SK-N-SH (cell line): ENCODE data around the gene HSPB1. TPM values are rescaled to one million over a fixed set of nuclear protein-coding genes. Genes with fewer than 3 reads are reported as not detected.
"Not testable (repeated sequence)": the region's sequence is repeated elsewhere in the genome, so short reads cannot be mapped to it uniquely, and the experiment has no call there.

ENCODE experiments used
- CTCF ChIA-PET: fragments of 300-600, 350-600 bp; formaldehyde crosslinking; extraction: SDS; loops from one replicate; lab custom pipeline; 2021; lab: Yijun Ruan, JAX
- POLR2A ChIA-PET: fragments of 350-600 bp; sonication (Branson Sonifier 250); formaldehyde crosslinking; extraction: SDS; loops from one replicate; lab custom pipeline; 2020; ENCODE audit warnings: antibody characterized with exemption, inconsistent platforms; lab: Yijun Ruan, JAX
- DNase-seq: peaks from one replicate; pipeline ENCODE4 v3.0.0; 2012
- H2AFZ ChIP-seq: fragments of 200-600 bp; sonication (generic); 2 replicates; pipeline ENCODE4 v1.8.1; 2016; ENCODE audit warnings: antibody characterized with exemption, mild to moderate bottlenecking, low read depth
- H3F3A ChIP-seq: fragments of 200-600 bp; sonication (generic); replicated peaks from 2 replicates; pipeline ENCODE3; 2016; ENCODE audit warnings: antibody characterized with exemption, mild to moderate bottlenecking; ENCODE audit not compliant: insufficient read depth
- H3K27ac ChIP-seq, 2 experiments: fragments of 200-500 bp in 1 of 2; fragments of 200-600 bp in 1 of 2; sonication (Bioruptor generic) in 1 of 2; sonication (generic), shearing (Covaris generic) in 1 of 2; 2 replicates each; pipeline versions ENCODE4 v1.5.1 to v1.6.1; 2014 to 2016; ENCODE audit warnings: low read depth in 2 of 2, inconsistent platforms in 1 of 2, low read length in 1 of 2, mild to moderate bottlenecking in 1 of 2, mixed read lengths in 1 of 2
- H3K27me3 ChIP-seq: fragments of 200-600 bp; sonication (generic), shearing (Covaris generic); 2 replicates; pipeline ENCODE4 v1.6.1; 2016; ENCODE audit warnings: mixed run types; ENCODE audit not compliant: insufficient read depth
- H3K36me3 ChIP-seq, 2 experiments: fragments of 200-500 bp in 1 of 2; fragments of 200-600 bp in 1 of 2; sonication (Bioruptor generic) in 1 of 2; sonication (generic) in 1 of 2; replicated peaks in 1 of 2; 2 replicates each; pipeline versions ENCODE3 to v1.5.1; 2014 to 2016; ENCODE audit warnings: low read length in 1 of 2, mild to moderate bottlenecking in 1 of 2; ENCODE audit not compliant: insufficient read depth in 2 of 2, control insufficient read depth in 1 of 2
- H3K4me1 ChIP-seq, 2 experiments: fragments of 200-500 bp in 1 of 2; fragments of 200-600 bp in 1 of 2; sonication (Bioruptor generic) in 1 of 2; sonication (generic), shearing (Covaris generic) in 1 of 2; 2 replicates each; pipeline versions ENCODE4 v1.5.1 to v1.6.1; 2014 to 2016; ENCODE audit warnings: low read depth in 1 of 2, low read length in 1 of 2, mixed run types in 1 of 2; ENCODE audit not compliant: insufficient read depth in 2 of 2, control insufficient read depth in 1 of 2
- H3K4me2 ChIP-seq: fragments of 200-600 bp; sonication (generic), shearing (Covaris generic); 2 replicates; pipeline ENCODE4 v1.6.1; 2017; ENCODE audit warnings: mixed run types
- H3K4me3 ChIP-seq, 2 experiments: fragments of 200-500 bp in 1 of 2; fragments of 200-600 bp in 1 of 2; sonication (Bioruptor generic) in 1 of 2; sonication (generic), shearing (Covaris generic) in 1 of 2; 2 replicates each; pipeline versions ENCODE4 v1.5.1 to v1.8.1; 2014 to 2016; ENCODE audit warnings: low read depth in 2 of 2, inconsistent platforms in 1 of 2, low read length in 1 of 2, mild to moderate bottlenecking in 1 of 2, mixed read lengths in 1 of 2, moderate library complexity in 1 of 2
- H3K79me2 ChIP-seq: fragments of 200-600 bp; sonication (generic); 2 replicates; pipeline ENCODE4 v1.8.1; 2017; ENCODE audit warnings: mild to moderate bottlenecking; ENCODE audit not compliant: insufficient read depth
- H3K9ac ChIP-seq: fragments of 200-600 bp; sonication (generic); 2 replicates; pipeline ENCODE4 v1.6.1; 2017; ENCODE audit warnings: mixed run types
- H3K9me2 ChIP-seq: fragments of 200-600 bp; sonication (generic); 2 replicates; pipeline ENCODE4 v1.6.1; 2017; ENCODE audit warnings: mixed run types
- H3K9me3 ChIP-seq: fragments of 200-600 bp; sonication (generic); 2 replicates; pipeline ENCODE4 v1.6.1; 2017; ENCODE audit warnings: mixed run types, mild to moderate bottlenecking, moderate library complexity
- H4K20me1 ChIP-seq: fragments of 200-600 bp; sonication (generic); 2 replicates; pipeline ENCODE4 v1.6.1; 2017; ENCODE audit warnings: mild to moderate bottlenecking, mixed run types; ENCODE audit not compliant: insufficient read depth
- CHD2 ChIP-seq: fragments of 150-350 bp; IDR thresholded peaks from 2 replicates; pipeline ENCODE4 v1.6.1; 2018; ENCODE audit warnings: low read length; ENCODE audit not compliant: partially characterized antibody
- ELF1 ChIP-seq: IDR thresholded peaks from 2 replicates; pipeline ENCODE4 v1.4.0; 2012
- FOSL2 ChIP-seq: IDR thresholded peaks from 2 replicates; pipeline ENCODE4 v1.4.0; 2012; ENCODE audit warnings: low read depth, mild to moderate bottlenecking, moderate library complexity, borderline replicate concordance
- FOXM1 ChIP-seq: IDR thresholded peaks from 2 replicates; pipeline ENCODE4 v1.4.0; 2012; ENCODE audit warnings: low read depth, mild to moderate bottlenecking
- GABPA ChIP-seq: IDR thresholded peaks from 2 replicates; pipeline ENCODE4 v1.4.0; 2012; ENCODE audit warnings: low read depth, mild to moderate bottlenecking
- GATA2 ChIP-seq: sonication (generic); formaldehyde crosslinking; IDR thresholded peaks from 2 replicates; pipeline ENCODE4 v1.5.0; 2020; ENCODE audit warnings: mild to moderate bottlenecking, missing genetic modification reagents
- JUND ChIP-seq: IDR thresholded peaks from 2 replicates; pipeline ENCODE4 v1.4.0; 2012
- MEF2A ChIP-seq: IDR thresholded peaks from 2 replicates; pipeline ENCODE4 v1.4.0; 2012; ENCODE audit warnings: low read depth, borderline replicate concordance
- MXI1 ChIP-seq: IDR thresholded peaks from 2 replicates; pipeline ENCODE4 v1.6.1; 2012; ENCODE audit warnings: mild to moderate bottlenecking, low read depth, low read length, improper control_type of control experiment
- NFIC ChIP-seq: IDR thresholded peaks from 2 replicates; pipeline ENCODE4 v1.4.0; 2012; ENCODE audit warnings: borderline replicate concordance
- NRF1 ChIP-seq: IDR thresholded peaks from 2 replicates; pipeline ENCODE4 v1.6.1; 2012; ENCODE audit warnings: low read depth, mild to moderate bottlenecking, low read length
- RCOR1 ChIP-seq: fragments of 150-350 bp; IDR thresholded peaks from 2 replicates; pipeline ENCODE4 v1.6.1; 2017; ENCODE audit warnings: antibody characterized with exemption, low read length
- REST ChIP-seq: IDR thresholded peaks from 2 replicates; pipeline ENCODE4 v1.6.1; 2012; ENCODE audit warnings: mild to moderate bottlenecking, low read depth, low read length, moderate library complexity
- SIN3A ChIP-seq: IDR thresholded peaks from 2 replicates; pipeline ENCODE4 v1.6.1; 2012; ENCODE audit warnings: low read depth, mild to moderate bottlenecking, low read length, moderate library complexity, borderline replicate concordance
- TCF12 ChIP-seq: IDR thresholded peaks from 2 replicates; pipeline ENCODE4 v1.4.0; 2012
- TEAD4 ChIP-seq: IDR thresholded peaks from 2 replicates; pipeline ENCODE4 v1.4.0; 2012; ENCODE audit warnings: mild to moderate bottlenecking, borderline replicate concordance; ENCODE audit not compliant: insufficient read depth
- YY1 ChIP-seq: IDR thresholded peaks from 2 replicates; pipeline ENCODE4 v1.4.0; 2012; ENCODE audit warnings: low read depth, mild to moderate bottlenecking
- ZBTB33 ChIP-seq: IDR thresholded peaks from 2 replicates; pipeline ENCODE4 v1.4.0; 2012; ENCODE audit warnings: low read depth, borderline replicate concordance
- WGBS: methylation state at CpG from one replicate; pipeline ENCODE4 v1.1.6; 2017; ENCODE audit warnings: low lambda C conversion rate; 5-methylcytosine and 5-hydroxymethylcytosine counted together
- polyA plus RNA-seq, 3 experiments: library from polyadenylated mRNA; depleted of rRNA; stranded (reverse); fragments of >200 nt; gene quantifications; 2 replicates each; pipeline ENCODE4 v1.2.3, GENCODE V29; 2012
- TF ChIP-seq, protein P1 (sequence below): fragments of 150-350 bp; IDR thresholded peaks from 2 replicates; pipeline ENCODE4 v1.6.1; 2016; ENCODE audit warnings: mild to moderate bottlenecking, low read depth, low read length

The HSPB1 gene
- polyA plus RNA-seq, 1 of the 3 experiments (the other 2 are of a cell fraction), result 824 TPM

DNA sequence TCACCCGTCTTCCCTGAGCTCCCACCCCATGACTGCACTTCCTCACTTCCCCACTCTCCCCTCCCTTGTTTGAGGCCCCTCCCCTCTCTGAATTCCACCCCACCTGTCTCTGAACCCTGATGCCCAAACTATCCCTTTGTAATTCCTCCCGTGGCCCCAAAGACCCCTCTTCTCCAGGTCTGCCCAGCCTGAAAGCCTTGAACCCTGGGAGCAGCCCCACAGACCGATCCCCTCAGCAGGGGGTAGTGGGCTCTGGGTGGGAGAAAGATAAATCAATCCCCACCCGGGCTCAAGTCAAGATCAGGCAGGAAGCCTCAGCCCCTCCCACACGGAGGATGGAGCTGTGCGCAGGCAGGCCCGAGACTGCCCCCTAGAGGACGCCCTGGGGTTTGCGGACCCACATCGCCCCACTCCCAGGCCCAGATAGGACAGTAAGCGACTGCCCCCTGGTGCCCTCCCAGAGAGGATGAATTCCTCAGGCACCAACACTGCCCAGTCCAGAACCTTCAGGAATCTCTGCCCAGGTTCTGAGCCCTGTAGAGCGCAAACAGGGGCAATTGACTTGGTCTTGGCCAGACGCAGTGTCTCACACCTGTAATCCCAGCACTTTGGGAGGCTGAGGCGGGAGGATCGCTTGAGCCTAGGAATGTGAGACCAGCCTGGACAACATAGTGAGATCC lies 11.7 kb downstream of the HSPB1 start (continued):
- peak; percentile 64 for TF ChIP-seq NRF1
- 0 out of 2 replicates have a peak, but pooled peaks have one; percentile 39 for TF ChIP-seq FOXM1
- TF ChIP-seq TEAD4, result no peak
- TF ChIP-seq TCF12, result no peak; the same call in 1 of the 2 replicates
- TF ChIP-seq, protein P1, sequence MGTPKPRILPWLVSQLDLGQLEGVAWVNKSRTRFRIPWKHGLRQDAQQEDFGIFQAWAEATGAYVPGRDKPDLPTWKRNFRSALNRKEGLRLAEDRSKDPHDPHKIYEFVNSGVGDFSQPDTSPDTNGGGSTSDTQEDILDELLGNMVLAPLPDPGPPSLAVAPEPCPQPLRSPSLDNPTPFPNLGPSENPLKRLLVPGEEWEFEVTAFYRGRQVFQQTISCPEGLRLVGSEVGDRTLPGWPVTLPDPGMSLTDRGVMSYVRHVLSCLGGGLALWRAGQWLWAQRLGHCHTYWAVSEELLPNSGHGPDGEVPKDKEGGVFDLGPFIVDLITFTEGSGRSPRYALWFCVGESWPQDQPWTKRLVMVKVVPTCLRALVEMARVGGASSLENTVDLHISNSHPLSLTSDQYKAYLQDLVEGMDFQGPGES, result no peak
- no peak for TF ChIP-seq FOSL2
- no peak for TF ChIP-seq ELF1
- peak; percentile 90 for TF ChIP-seq RCOR1
- no peak for TF ChIP-seq MEF2A
- TF ChIP-seq ZBTB33, result no peak
- TF ChIP-seq, all 33 proteins: peak for 18

DNA sequence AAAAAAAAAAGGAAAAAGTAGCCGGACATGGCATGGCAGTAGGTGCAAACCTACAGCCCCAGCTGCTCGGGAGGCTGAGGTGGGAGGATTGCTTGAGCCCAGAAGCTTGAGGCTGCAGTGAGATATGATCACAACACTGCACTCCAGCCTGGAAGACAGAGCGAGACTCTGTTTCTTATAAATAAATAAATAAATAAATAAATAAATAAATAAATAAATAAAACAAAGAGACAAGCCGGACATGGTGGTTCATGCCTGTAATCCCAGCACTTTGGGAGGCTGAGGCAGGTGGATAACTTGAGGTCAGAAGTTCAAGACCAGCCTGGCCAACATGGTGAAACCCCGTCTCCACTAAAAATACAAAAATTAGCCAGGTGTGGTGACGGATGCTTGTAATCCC lies 12.3 kb downstream of the HSPB1 start:
- H3K27ac ChIP-seq, DNase-seq, H3K4me2 ChIP-seq, H3K9ac ChIP-seq, H3K36me3 ChIP-seq, H3K79me2 ChIP-seq, H3K9me2 ChIP-seq, H3K4me3 ChIP-seq, H3K27me3 ChIP-seq, H4K20me1 ChIP-seq, H2AFZ ChIP-seq, H3K9me3 ChIP-seq: not testable (repeated sequence)
- peaks cover 11% of the 10 kb centered on the region for H3F3A ChIP-seq
- 0 out of 2 replicates have a peak, but pooled peaks have one; percentile 0 for TF ChIP-seq GATA2 (CRISPR knock-in tag)
- H3K4me1 ChIP-seq, result peaks cover 4 to 28% of the 10 kb centered on the region in 2 experiments; a peak in 2 of 4 replicates
- POLR2A ChIA-PET, result interaction anchor here (0.8 to 1.5 kb wide), 6 partner anchors 12 to 137 kb away, joined by 4 to 7 read pairs (median 4); partner anchors contain the start of gene YWHAG
- 56% methylated on average over 6 of the region's 6 CpGs for WGBS
- CTCF ChIA-PET, result interaction anchor here (0.9 to 21.0 kb wide), 22 partner anchors 9 to 265 kb away, joined by 3 to 774 read pairs (median 7); partner anchors contain the start of genes HSPB1, SRRM3 and YWHAG

DNA sequence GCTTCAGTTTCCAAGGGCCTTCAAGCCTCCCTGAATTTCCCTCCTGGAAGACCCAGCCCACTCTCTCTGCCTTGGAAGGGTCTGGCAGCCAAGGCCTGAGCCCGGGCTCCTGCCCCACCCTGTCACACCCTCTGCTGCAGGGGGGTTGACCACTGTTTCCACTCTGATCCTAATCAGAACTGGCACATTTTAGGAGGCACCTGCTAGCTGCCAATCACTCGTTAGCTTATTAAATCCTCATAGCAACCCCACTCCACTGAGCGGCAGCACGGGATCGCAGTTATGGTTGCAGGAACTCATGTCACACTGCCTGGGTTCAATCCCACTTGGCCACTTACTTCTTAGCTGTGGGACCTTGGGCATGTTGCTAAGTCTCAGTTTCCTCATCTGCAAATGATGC lies 12.9 kb downstream of the HSPB1 start:
- Histone ChIP-seq H4K20me1 (no peaks in the 10 kb centered on the region), H3K4me3 (no peak overlapping the region), H3K4me2 (no peak overlapping the region), H3K9me3 (no peaks in the 10 kb centered on the region), H3K36me3 (no peaks in the 10 kb centered on the region), H3K9ac (no peak overlapping the region), H3K9me2 (no peaks in the 10 kb centered on the region), H3K27me3 (no peaks in the 10 kb centered on the region), H3K27ac (no peak overlapping the region), H3F3A (peaks cover 18% of the 10 kb centered on the region), H3K79me2 (peaks cover 7% of the 10 kb centered on the region; the same call in 1 of the 2 replicates), H3K4me1 (peaks cover 3 to 24% of the 10 kb centered on the region in 2 experiments; a peak in 2 of 4 replicates), H2AFZ (no peak overlapping the region)
- ChIA-PET POLR2A (interaction anchor here (1.5 kb wide), 1 partner anchor 27 kb away, joined by 4 read pairs; no protein-coding TSS in a partner anchor), CTCF (interaction anchor here (0.9 to 21.0 kb wide), 7 partner anchors 19 to 190 kb away, joined by 3 to 774 read pairs (median 35); partner anchors contain the start of genes HSPB1 and YWHAG)
- DNase-seq, result no peak
- WGBS, result 89% methylated on average over 5 of the region's 5 CpGs
- no peak for TF ChIP-seq JUND
- TF ChIP-seq CHD2, result no peak
- no peak for TF ChIP-seq SIN3A
- TF ChIP-seq YY1, result no peak
- no peak for TF ChIP-seq FOXM1
- no peak for TF ChIP-seq MXI1
- no peak for TF ChIP-seq FOSL2
- no peak for TF ChIP-seq NFIC
- TF ChIP-seq REST, result no peak
- TF ChIP-seq MEF2A, result no peak
- TF ChIP-seq TCF12, result no peak
- TF ChIP-seq GABPA, result no peak
- TF ChIP-seq ELF1, result no peak
